Measurements from ENCODE around the gene BAHD1. TPM values are rescaled to one million over a fixed set of nuclear protein-coding genes. Genes with fewer than 3 reads are reported as not detected.

The BAHD1 gene
- total and polyA plus RNA-seq, 2 donors (not counting 1 experiment from before 2014, with no cell fraction given): 3.3 to 5.6 TPM

DNA sequence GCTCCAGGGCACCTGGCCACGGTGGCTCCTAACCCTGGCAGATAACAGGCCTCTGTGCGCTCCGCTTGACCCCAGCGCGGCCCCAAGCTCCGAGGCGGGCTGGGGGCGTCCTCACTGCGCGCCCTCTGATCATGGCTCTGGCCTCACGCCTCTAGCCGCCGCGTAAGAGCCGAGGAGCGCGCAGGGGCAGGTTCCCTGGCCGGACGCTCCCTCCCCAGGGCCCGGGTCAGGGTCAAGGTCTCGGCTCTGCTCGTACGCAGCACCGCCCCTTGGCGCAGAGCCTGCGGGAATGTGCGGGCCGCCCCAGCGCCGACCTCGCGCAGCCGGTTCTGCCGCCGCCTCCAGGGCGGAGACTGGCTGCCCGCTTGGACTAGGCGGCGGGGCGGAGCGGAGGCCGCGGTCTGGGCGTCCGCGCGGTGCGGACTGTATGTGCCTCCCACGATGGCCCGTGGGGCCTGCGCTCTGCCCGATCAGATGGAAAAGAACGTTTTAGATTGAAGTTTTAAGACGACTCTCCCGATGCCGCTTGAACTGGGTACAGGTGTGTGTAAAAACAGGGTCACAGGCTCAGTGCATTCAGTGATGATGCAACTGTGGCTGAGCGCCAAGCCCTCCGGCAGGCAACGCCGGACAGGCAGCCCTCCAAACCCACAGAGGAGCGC lies 70.8 kb downstream of the BAHD1 start:
- Histone ChIP-seq H3K9ac (ENCODE audit: insufficient read depth, low read length) (no peak overlapping the region), H3K9me3 (ENCODE audit: control insufficient read depth, insufficient read depth, low read depth, low read length) (no peaks in the 10 kb centered on the region), H4K20me1 (ENCODE audit: control insufficient read depth, extremely low read depth, insufficient read depth, low read length) (no peaks in the 10 kb centered on the region), H3K79me2 (ENCODE audit: control insufficient read depth, insufficient read depth, low read length) (no peaks in the 10 kb centered on the region), H3K36me3 (ENCODE audit: control insufficient read depth, insufficient read depth, low read length) (no peaks in the 10 kb centered on the region), H3K27me3 (ENCODE audit: control insufficient read depth, insufficient read depth, low read length) (no peaks in the 10 kb centered on the region), H3K4me2 (ENCODE audit: extremely low read depth, insufficient read depth, low read length) (peak overlapping the region; percentile 91), H3K4me1 (ENCODE audit: control insufficient read depth, extremely low read depth, insufficient read depth, low read length) (peaks cover 2% of the 10 kb centered on the region), H2AFZ (ENCODE audit: low read length) (peak overlapping the region; percentile 63), H3K4me3 (replicated peaks in 1 of 4; ENCODE audit: control extremely low read depth in 1 of 4, insufficient read depth in 1 of 4, low read depth in 3 of 4, low read length in 4 of 4) (peak overlapping the region; percentile 29 to 60 (median 34)), H3K27ac (ENCODE audit: insufficient read depth, low read length) (no peak overlapping the region)
- DNase-seq (ENCODE audit: low read depth in 2 of 2): peak; percentile 33 to 50
- TF ChIP-seq, protein P1, sequence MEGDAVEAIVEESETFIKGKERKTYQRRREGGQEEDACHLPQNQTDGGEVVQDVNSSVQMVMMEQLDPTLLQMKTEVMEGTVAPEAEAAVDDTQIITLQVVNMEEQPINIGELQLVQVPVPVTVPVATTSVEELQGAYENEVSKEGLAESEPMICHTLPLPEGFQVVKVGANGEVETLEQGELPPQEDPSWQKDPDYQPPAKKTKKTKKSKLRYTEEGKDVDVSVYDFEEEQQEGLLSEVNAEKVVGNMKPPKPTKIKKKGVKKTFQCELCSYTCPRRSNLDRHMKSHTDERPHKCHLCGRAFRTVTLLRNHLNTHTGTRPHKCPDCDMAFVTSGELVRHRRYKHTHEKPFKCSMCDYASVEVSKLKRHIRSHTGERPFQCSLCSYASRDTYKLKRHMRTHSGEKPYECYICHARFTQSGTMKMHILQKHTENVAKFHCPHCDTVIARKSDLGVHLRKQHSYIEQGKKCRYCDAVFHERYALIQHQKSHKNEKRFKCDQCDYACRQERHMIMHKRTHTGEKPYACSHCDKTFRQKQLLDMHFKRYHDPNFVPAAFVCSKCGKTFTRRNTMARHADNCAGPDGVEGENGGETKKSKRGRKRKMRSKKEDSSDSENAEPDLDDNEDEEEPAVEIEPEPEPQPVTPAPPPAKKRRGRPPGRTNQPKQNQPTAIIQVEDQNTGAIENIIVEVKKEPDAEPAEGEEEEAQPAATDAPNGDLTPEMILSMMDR (conservative IDR thresholded peaks at IDR 0.05 in 1 of 2, IDR thresholded peaks at IDR 0.05 in 1 of 2; ENCODE audit: low read depth in 1 of 2, low read length in 2 of 2): no peak
- TF ChIP-seq EZH2 (IDR thresholded peaks at IDR 0.05; ENCODE audit: low read length, missing control alignments): no peak

DNA sequence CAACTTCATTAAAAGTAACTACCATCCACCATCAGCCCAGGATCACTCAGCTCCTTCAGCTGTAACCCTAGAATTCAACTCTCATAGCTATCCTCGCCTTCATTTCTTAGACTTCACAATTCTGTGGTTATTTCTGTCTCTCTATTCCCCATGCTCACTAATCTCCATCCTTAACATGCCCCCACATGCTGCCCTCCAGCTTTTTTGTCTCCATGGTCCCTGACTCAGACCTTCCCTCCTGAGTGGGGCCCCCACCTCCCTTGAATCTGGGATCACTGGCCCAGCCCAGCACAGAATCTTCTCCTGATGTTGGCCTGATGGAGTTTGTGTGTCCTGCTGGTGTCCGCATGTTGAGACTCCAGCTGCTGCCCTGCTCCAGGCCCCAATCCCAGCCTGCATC lies 71.7 kb downstream of the BAHD1 start:
- no peak overlapping the region for H3K4me3 ChIP-seq (replicated peaks in 1 of 4; ENCODE audit: control extremely low read depth in 1 of 4, insufficient read depth in 1 of 4, low read depth in 3 of 4, low read length in 4 of 4)
- H3K27ac ChIP-seq (ENCODE audit: insufficient read depth, low read length): no peak overlapping the region
- no peaks in the 10 kb centered on the region for H3K27me3 ChIP-seq (ENCODE audit: control insufficient read depth, insufficient read depth, low read length)
- H3K4me1 ChIP-seq (ENCODE audit: control insufficient read depth, extremely low read depth, insufficient read depth, low read length): peaks cover 2% of the 10 kb centered on the region
- no peaks in the 10 kb centered on the region for H3K36me3 ChIP-seq (ENCODE audit: control insufficient read depth, insufficient read depth, low read length)
- no peak overlapping the region for H3K4me2 ChIP-seq (ENCODE audit: extremely low read depth, insufficient read depth, low read length)
- no peaks in the 10 kb centered on the region for H4K20me1 ChIP-seq (ENCODE audit: control insufficient read depth, extremely low read depth, insufficient read depth, low read length)
- H3K9me3 ChIP-seq (ENCODE audit: control insufficient read depth, insufficient read depth, low read depth, low read length): no peaks in the 10 kb centered on the region
- TF ChIP-seq, protein P1 (conservative IDR thresholded peaks at IDR 0.05 in 1 of 2, IDR thresholded peaks at IDR 0.05 in 1 of 2; ENCODE audit: low read depth in 1 of 2, low read length in 2 of 2): no peak
- TF ChIP-seq EZH2 (IDR thresholded peaks at IDR 0.05; ENCODE audit: low read length, missing control alignments): no peak
- no peaks in the 10 kb centered on the region for H3K79me2 ChIP-seq (ENCODE audit: control insufficient read depth, insufficient read depth, low read length)
- no peak overlapping the region for H2AFZ ChIP-seq (ENCODE audit: low read length)
- H3K9ac ChIP-seq (ENCODE audit: insufficient read depth, low read length): no peak overlapping the region
- no peak for DNase-seq (ENCODE audit: low read depth in 2 of 2)

DNA sequence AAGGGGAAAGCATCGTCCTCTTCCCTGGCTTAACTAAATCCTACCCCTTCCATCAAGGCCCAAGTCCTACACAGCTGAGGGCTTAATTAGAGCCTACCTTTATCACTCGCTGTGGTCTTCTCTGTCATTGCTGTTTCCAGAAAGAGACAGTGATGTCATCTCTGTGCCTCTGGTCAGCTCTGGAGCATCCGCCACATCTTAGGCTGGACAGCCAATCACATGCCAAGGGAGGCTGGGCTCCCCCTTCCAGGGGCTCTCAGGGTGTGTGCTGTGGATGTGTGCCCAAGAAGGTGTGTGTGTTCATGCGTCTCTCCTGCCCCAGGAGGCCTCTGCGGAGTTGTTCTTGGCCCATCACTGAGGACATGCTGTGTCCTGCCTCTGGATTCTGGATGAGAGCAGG lies 72.9 kb downstream of the BAHD1 start:
- H2AFZ ChIP-seq (ENCODE audit: low read length): no peak overlapping the region
- no peak overlapping the region for H3K4me3 ChIP-seq (replicated peaks in 1 of 4; ENCODE audit: control extremely low read depth in 1 of 4, insufficient read depth in 1 of 4, low read depth in 3 of 4, low read length in 4 of 4)
- H3K9me3 ChIP-seq (ENCODE audit: control insufficient read depth, insufficient read depth, low read depth, low read length): no peaks in the 10 kb centered on the region
- H3K4me1 ChIP-seq (ENCODE audit: control insufficient read depth, extremely low read depth, insufficient read depth, low read length): peaks cover 2% of the 10 kb centered on the region
- H3K27me3 ChIP-seq (ENCODE audit: control insufficient read depth, insufficient read depth, low read length): no peaks in the 10 kb centered on the region
- no peak overlapping the region for H3K27ac ChIP-seq (ENCODE audit: insufficient read depth, low read length)
- DNase-seq (ENCODE audit: low read depth in 2 of 2): no peak
- no peak for TF ChIP-seq EZH2 (IDR thresholded peaks at IDR 0.05; ENCODE audit: low read length, missing control alignments)
- TF ChIP-seq, protein P1 (conservative IDR thresholded peaks at IDR 0.05 in 1 of 2, IDR thresholded peaks at IDR 0.05 in 1 of 2; ENCODE audit: low read depth in 1 of 2, low read length in 2 of 2): no peak
- H3K9ac ChIP-seq (ENCODE audit: insufficient read depth, low read length): no peak overlapping the region
- H3K36me3 ChIP-seq (ENCODE audit: control insufficient read depth, insufficient read depth, low read length): no peaks in the 10 kb centered on the region
- no peak overlapping the region for H3K4me2 ChIP-seq (ENCODE audit: extremely low read depth, insufficient read depth, low read length)
- H3K79me2 ChIP-seq (ENCODE audit: control insufficient read depth, insufficient read depth, low read length): no peaks in the 10 kb centered on the region
- no peaks in the 10 kb centered on the region for H4K20me1 ChIP-seq (ENCODE audit: control insufficient read depth, extremely low read depth, insufficient read depth, low read length)

Measured in fibroblast of lung (primary cell).